Keratinocyte (primary cell): ENCODE results near the gene ARFGAP3. TPM values are rescaled to one million over a fixed set of nuclear protein-coding genes. Genes with fewer than 3 reads are reported as not detected.

Source experiments
- DNase-seq: peaks from one replicate; pipeline ENCODE4 v3.0.0-alpha.2; 2011; ENCODE audit warnings: low read depth, missing footprints, low spot score
- FAIRE-seq: peaks from 2 replicates; lab custom pipeline; 2011; peaks lifted over from hg19 to GRCh38; lab: Jason Lieb, UNC
- H2AFZ ChIP-seq: 2 replicates; pipeline ENCODE4 v1.6.0; 2012; ENCODE audit warnings: low read length, control low read depth, inconsistent platforms; ENCODE audit not compliant: control insufficient read depth
- H3K27ac ChIP-seq: 2 replicates; pipeline ENCODE4 v1.5.1; 2011; ENCODE audit warnings: low read length; ENCODE audit not compliant: control insufficient read depth, insufficient read depth
- H3K27me3 ChIP-seq: 3 replicates; pipeline ENCODE4 v1.6.0; 2011; ENCODE audit warnings: low read length; ENCODE audit not compliant: control insufficient read depth, insufficient read depth; ENCODE audit errors: extremely low read depth
- H3K36me3 ChIP-seq, 2 experiments: 2 replicates in 1 of 2; 3 replicates in 1 of 2; pipeline ENCODE4 v1.5.1; 2011; ENCODE audit warnings: low read length in 2 of 2, mild to moderate bottlenecking in 1 of 2; ENCODE audit not compliant: control insufficient read depth in 2 of 2, insufficient read depth in 2 of 2; ENCODE audit errors: extremely low read depth in 1 of 2
- H3K4me1 ChIP-seq: 3 replicates; pipeline ENCODE4 v1.5.1; 2011; ENCODE audit warnings: low read length; ENCODE audit not compliant: control insufficient read depth, insufficient read depth; ENCODE audit errors: extremely low read depth
- H3K4me2 ChIP-seq: 3 replicates; pipeline ENCODE4 v1.6.0; 2011; ENCODE audit warnings: low read depth, low read length; ENCODE audit not compliant: control insufficient read depth, insufficient read depth; ENCODE audit errors: extremely low read depth
- H3K4me3 ChIP-seq, 3 experiments: fragments of 200-600 bp in 1 of 3; sonication (generic) in 1 of 3; 2 replicates in 2 of 3; 3 replicates in 1 of 3; pipeline ENCODE4 v1.5.1; 2011 to 2016; ENCODE audit warnings: low read length in 3 of 3, mild to moderate bottlenecking in 3 of 3, control low read depth in 2 of 3, inconsistent platforms in 1 of 3, low read depth in 1 of 3, mixed read lengths in 1 of 3, mixed run types in 1 of 3, moderate library complexity in 1 of 3; ENCODE audit not compliant: control insufficient read depth in 2 of 3, insufficient read depth in 2 of 3; ENCODE audit errors: extremely low read depth in 1 of 3
- H3K79me2 ChIP-seq: 2 replicates; pipeline ENCODE4 v1.6.0; 2012; ENCODE audit warnings: low read length; ENCODE audit not compliant: control insufficient read depth, insufficient read depth
- H3K9ac ChIP-seq: 3 replicates; pipeline ENCODE4 v1.6.0; 2011; ENCODE audit warnings: low read length; ENCODE audit not compliant: control insufficient read depth, insufficient read depth; ENCODE audit errors: extremely low read depth
- H3K9me1 ChIP-seq: 3 replicates; pipeline ENCODE4 v1.6.0; 2011; ENCODE audit warnings: low read length; ENCODE audit not compliant: control insufficient read depth, insufficient read depth; ENCODE audit errors: extremely low read depth
- H3K9me3 ChIP-seq: 2 replicates; pipeline ENCODE4 v1.5.1; 2012; ENCODE audit warnings: low read depth, low read length; ENCODE audit not compliant: control insufficient read depth
- H4K20me1 ChIP-seq: 3 replicates; pipeline ENCODE4 v1.6.0; 2011; ENCODE audit warnings: low read length; ENCODE audit not compliant: control insufficient read depth, insufficient read depth; ENCODE audit errors: extremely low read depth
- CTCF ChIP-seq, 3 experiments: IDR thresholded peaks in 1 of 3; conservative IDR thresholded peaks in 1 of 3; optimal IDR thresholded peaks in 1 of 3; 2 replicates in 2 of 3; 3 replicates in 1 of 3; pipeline versions ENCODE3 to v1.5.1; 2011; ENCODE audit warnings: low read length in 3 of 3, mild to moderate bottlenecking in 3 of 3, moderate library complexity in 2 of 3, control low read depth in 1 of 3, inconsistent platforms in 1 of 3; ENCODE audit not compliant: insufficient read depth in 2 of 3; ENCODE audit errors: extremely low read depth in 1 of 3
- EZH2 ChIP-seq: IDR thresholded peaks from one replicate; pipeline ENCODE4 v1.6.1; 2012; ENCODE audit warnings: inconsistent platforms, mild to moderate bottlenecking, low read length, moderate library complexity
- dilution Hi-C: fragments of 300-500 bp; cut with MboI; formaldehyde crosslinking; loops from one replicate; pipeline ENCODE4 v1.7.0; 2020; ENCODE audit warnings: low sequenced_read_pairs; ENCODE audit not compliant: extremely low pct_ligation_motif_present
- polyA plus RNA-seq, 5 experiments: library from polyadenylated mRNA; depleted of rRNA in 3 of 5; stranded (reverse) in 3 of 5; stranded (forward) in 1 of 5; unstranded in 1 of 5; fragments of >200 nt; gene quantifications; 1 replicate in 1 of 5; 2 replicates in 3 of 5; 3 replicates in 1 of 5; pipeline versions ENCODE4 v1.2.1 to v1.2.3, GENCODE V29; 2011 to 2012; ENCODE audit warnings: missing spikeins in 2 of 5, low read depth in 1 of 5, low replicate concordance in 1 of 5

Gene ARFGAP3
- polyA plus RNA-seq, 1 donor (not counting 4 experiments of a cell fraction or from before 2014, with no cell fraction given), result 28.3 TPM

- no peak for FAIRE-seq
- H3K4me1 ChIP-seq, result peaks cover 3% of the 10 kb centered on the region
- TF ChIP-seq CTCF (optimal IDR thresholded peaks at IDR 0.05 in 1 of 3, IDR thresholded peaks at IDR 0.05 in 1 of 3, conservative IDR thresholded peaks at IDR 0.05 in 1 of 3; ENCODE audit: extremely low read depth in 1 of 3, insufficient read depth in 2 of 3, low read length in 3 of 3), result no peak
- no peak for TF ChIP-seq EZH2
- no peaks in the 10 kb centered on the region for H3K27me3 ChIP-seq
- no peaks in the 10 kb centered on the region for H3K79me2 ChIP-seq
- H3K36me3 ChIP-seq, result peaks cover 21 to 32% of the 10 kb centered on the region in 2 experiments
- no peak overlapping the region for H3K4me3 ChIP-seq
- H3K9ac ChIP-seq, result no peak overlapping the region
- no peaks in the 10 kb centered on the region for H3K9me3 ChIP-seq
- no peak overlapping the region for H3K4me2 ChIP-seq
- dilution Hi-C loops, result no loop called here
- H3K9me1 ChIP-seq, result no peaks in the 10 kb centered on the region
- no peak for DNase-seq
- H2AFZ ChIP-seq, result no peak overlapping the region
- H3K27ac ChIP-seq, result no peak overlapping the region
- no peaks in the 10 kb centered on the region for H4K20me1 ChIP-seq
Observed at GRCh38 chr22:42807185-42807584, 49.9 kb downstream of the ARFGAP3 start.

- Histone ChIP-seq H3K27ac (no peak overlapping the region), H2AFZ (no peak overlapping the region), H3K27me3 (no peaks in the 10 kb centered on the region), H3K36me3 (peaks cover 19 to 32% of the 10 kb centered on the region in 2 experiments), H3K4me2 (no peak overlapping the region), H3K9me1 (no peaks in the 10 kb centered on the region), H3K9me3 (no peaks in the 10 kb centered on the region), H3K4me1 (peaks cover 3% of the 10 kb centered on the region), H4K20me1 (no peaks in the 10 kb centered on the region), H3K79me2 (no peaks in the 10 kb centered on the region), H3K9ac (no peak overlapping the region), H3K4me3 (no peak overlapping the region)
- no peak for DNase-seq
- TF ChIP-seq EZH2 (no peak), CTCF (optimal IDR thresholded peaks at IDR 0.05 in 1 of 3, IDR thresholded peaks at IDR 0.05 in 1 of 3, conservative IDR thresholded peaks at IDR 0.05 in 1 of 3; ENCODE audit: extremely low read depth in 1 of 3, insufficient read depth in 2 of 3, low read length in 3 of 3) (no peak)
- no peak for FAIRE-seq
- dilution Hi-C loops, result no loop called here
Observed at GRCh38 chr22:42805998-42806830, 50.9 kb downstream of the ARFGAP3 start.
